GM12864 (cell line): ENCODE data around the gene NDUFB6.

Experiments
- DNase-seq: peaks from one replicate; pipeline ENCODE4 v3.0.0-alpha.2; 2011; ENCODE audit warnings: low read depth
- H3K4me3 ChIP-seq: 2 replicates; pipeline ENCODE4 v1.5.1; 2011; ENCODE audit warnings: mild to moderate bottlenecking, low read depth, low read length, control low read depth
- CTCF ChIP-seq: IDR thresholded peaks from 2 replicates; pipeline ENCODE4 v1.5.1; 2011; ENCODE audit warnings: low read depth, mild to moderate bottlenecking, moderate library complexity, low read length, control low read depth, inconsistent platforms; ENCODE audit errors: missing control alignments

NDUFB6 gene

GRCh38 chr9:32543047-32543446, 29.9 kb downstream of the NDUFB6 start:
- no peak for TF ChIP-seq CTCF
- no peak for DNase-seq
- H3K4me3 ChIP-seq: no peak overlapping the region

GRCh38 chr9:32533816-32534215, 39.1 kb downstream of the NDUFB6 start:
- TF ChIP-seq CTCF: no peak
- no peak overlapping the region for H3K4me3 ChIP-seq
- DNase-seq: no peak

DNA sequence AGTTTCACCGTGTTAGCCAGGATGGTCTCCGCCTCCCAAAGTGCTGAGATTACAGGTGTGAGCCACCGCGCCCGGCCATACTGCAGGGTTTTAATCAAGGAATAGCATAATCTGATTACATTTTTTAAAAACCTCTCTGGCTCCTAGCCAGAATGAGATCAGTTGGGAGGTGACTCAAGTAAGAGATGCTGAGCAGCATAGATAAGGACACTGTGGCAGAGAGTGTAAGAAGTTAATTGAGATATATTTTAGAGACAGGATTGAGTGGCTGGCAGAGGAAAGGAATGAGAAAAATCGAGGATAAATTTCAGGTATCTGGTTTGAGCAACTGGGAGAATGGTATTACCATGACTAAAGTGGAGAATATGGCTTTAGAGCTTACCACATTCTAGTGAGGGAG, 39.6 kb downstream of the NDUFB6 start:
- DNase-seq: no peak
- no peak overlapping the region for H3K4me3 ChIP-seq
- no peak for TF ChIP-seq CTCF

DNA sequence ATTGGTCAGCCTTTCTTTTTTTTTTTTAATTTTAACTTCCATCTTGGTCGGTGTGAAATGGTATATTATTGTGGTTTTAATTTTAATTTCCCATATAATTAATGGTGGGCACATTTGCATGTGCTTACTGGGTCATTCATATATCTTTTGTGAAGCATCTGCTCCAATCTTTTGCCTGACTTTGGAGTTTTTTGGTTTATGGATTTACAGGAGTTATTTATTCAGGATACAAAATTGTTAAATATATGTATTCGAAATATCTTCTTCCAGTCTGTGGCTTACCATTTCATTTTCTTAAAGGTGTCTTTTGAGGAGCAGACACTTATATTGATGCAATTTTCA, 46.3 kb downstream of the NDUFB6 start:
- H3K4me3 ChIP-seq: peak overlapping the region; percentile 70
- no peak for DNase-seq
- no peak for TF ChIP-seq CTCF

DNA sequence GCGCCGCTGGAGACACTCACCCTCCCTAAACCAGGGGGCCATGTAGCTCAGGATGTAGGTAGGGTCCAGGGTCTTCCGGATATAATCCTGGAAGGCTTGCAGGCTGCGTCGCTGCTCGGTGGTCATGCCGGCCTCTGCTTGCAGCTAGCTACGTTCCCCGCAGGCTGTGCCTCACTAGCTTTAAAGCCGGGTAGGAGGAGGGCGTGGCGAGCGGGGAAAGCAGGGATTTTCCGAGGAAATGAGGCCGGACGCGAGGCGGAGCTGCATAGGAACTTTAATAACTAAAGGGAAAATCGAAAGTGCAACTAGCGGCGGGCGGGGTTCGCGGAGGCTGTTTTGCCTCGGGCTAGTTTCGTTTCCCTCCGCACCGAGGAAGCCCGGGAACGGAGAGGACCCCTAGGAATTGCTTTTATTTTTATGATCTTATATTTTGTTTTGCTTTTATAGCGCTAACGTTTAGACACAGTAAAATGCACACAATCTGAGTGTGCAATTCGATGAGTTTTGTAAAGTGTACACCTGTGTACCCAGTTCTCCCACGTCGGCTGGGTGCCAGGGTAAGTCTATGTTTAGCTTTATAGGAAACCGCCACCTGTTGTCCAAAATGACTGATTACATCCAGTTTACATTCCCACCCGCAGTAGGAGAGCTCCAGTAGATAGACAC, 46.8 kb downstream of the NDUFB6 start, which contains the start of gene RIGI:
Gene RIGI, minus strand, starts transcription at position 156 of the 666 bp plus-strand sequence. Its CDS starts 30 bp downstream, at position 126.
- peak; percentile 31 for DNase-seq
- peak; percentile 21 for TF ChIP-seq CTCF
- H3K4me3 ChIP-seq: peak within 1 kb of the TSS; percentile 70

GRCh38 chr9:32525709-32526030, 47.3 kb downstream of the NDUFB6 start:
- no peak for TF ChIP-seq CTCF
- H3K4me3 ChIP-seq: peak overlapping the region; percentile 70
- DNase-seq: no peak
